GM23248 (cell line): Measurements from ENCODE around the gene NTHL1.

Experiments used
- EZH2 ChIP-seq: fragments of 200-600 bp; sonication (generic); IDR thresholded peaks from 2 replicates; pipeline ENCODE4 v1.6.1; 2018; ENCODE audit warnings: antibody characterized with exemption, mild to moderate bottlenecking; ENCODE audit not compliant: insufficient read depth, poor library complexity, severe bottlenecking
- EZH2phosphoT487 ChIP-seq: fragments of 200-600 bp; sonication (generic); IDR thresholded peaks from 2 replicates; pipeline ENCODE4 v1.6.1; 2018; ENCODE audit warnings: antibody characterized with exemption, moderate library complexity, mild to moderate bottlenecking, low read depth; ENCODE audit not compliant: insufficient read depth

DNA sequence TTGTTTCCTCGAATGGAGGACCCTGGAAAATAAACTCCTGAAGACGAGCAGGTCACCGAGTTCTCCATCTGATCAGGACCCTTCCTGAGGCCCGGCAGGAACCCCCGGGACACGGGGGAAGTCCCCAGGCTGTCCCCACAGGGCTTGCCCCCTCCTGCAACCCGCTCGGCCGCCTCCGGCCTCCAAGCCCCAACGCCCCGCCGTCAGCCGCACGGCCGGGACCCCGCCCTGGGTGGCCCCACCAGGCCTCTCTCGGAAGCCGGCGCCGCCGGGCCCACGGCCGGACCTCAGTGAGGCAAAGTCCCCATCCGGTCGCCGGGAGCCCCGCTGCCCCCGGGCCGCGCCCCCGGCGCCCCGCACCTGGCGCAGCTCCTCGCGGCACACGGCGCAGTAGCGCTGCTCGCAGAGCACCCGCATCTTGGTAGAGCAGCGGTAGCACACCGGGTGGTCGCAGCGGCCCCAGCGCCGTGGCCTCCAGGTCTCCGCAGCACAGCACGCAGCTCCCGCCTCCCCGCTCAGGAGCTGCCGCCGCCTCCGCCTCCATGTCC lies 38.4 kb downstream of the NTHL1 start:
- TF ChIP-seq EZH2phosphoT487 (no peak), EZH2 (no peak)
